CD14-positive monocyte (primary cell): Measurements from ENCODE around the gene LRRC18. TPM values are rescaled to one million over a fixed set of nuclear protein-coding genes. Genes with fewer than 3 reads are reported as not detected.

Source experiments
- DNase-seq, 3 donors: peaks; one replicate each; pipeline ENCODE4 v3.0.0-alpha.2; 2011 to 2022
- H2AFZ ChIP-seq: 2 replicates; pipeline ENCODE4 v1.6.0; 2012; ENCODE audit warnings: mild to moderate bottlenecking, low read depth, low read length, inconsistent platforms; ENCODE audit not compliant: insufficient read depth, poor library complexity, severe bottlenecking
- H3K27ac ChIP-seq, 2 donors: 1 replicate in 1 of 2; 2 replicates in 1 of 2; pipeline ENCODE4 v1.5.1; 2012 to 2013; ENCODE audit warnings: low read length in 2 of 2, control low read depth in 1 of 2, inconsistent platforms in 1 of 2, low read depth in 1 of 2, mild to moderate bottlenecking in 1 of 2
- H3K27me3 ChIP-seq, 2 donors: one replicate each; pipeline versions ENCODE4 v1.6.0 to v1.6.1; 2011 to 2013; ENCODE audit warnings: low read length in 2 of 2; ENCODE audit not compliant: control insufficient read depth in 2 of 2, insufficient read depth in 2 of 2
- H3K36me3 ChIP-seq, 2 donors: replicated peaks in 1 of 2; 1 replicate in 1 of 2; 2 replicates in 1 of 2; pipeline versions ENCODE4 v1.5.1 to v1.6.1; 2012 to 2013; ENCODE audit warnings: low read length in 2 of 2, control low read depth in 1 of 2, inconsistent platforms in 1 of 2, mild to moderate bottlenecking in 1 of 2; ENCODE audit not compliant: insufficient read depth in 2 of 2, control insufficient read depth in 1 of 2
- H3K4me1 ChIP-seq, 2 donors: 1 replicate in 1 of 2; 2 replicates in 1 of 2; pipeline versions ENCODE4 v1.5.1 to v1.6.1; 2012 to 2013; ENCODE audit warnings: low read length in 2 of 2, control low read depth in 1 of 2, inconsistent platforms in 1 of 2, mild to moderate bottlenecking in 1 of 2, moderate library complexity in 1 of 2; ENCODE audit not compliant: insufficient read depth in 2 of 2, control insufficient read depth in 1 of 2
- H3K4me2 ChIP-seq: replicated peaks from 2 replicates; pipeline ENCODE3; 2012; ENCODE audit warnings: low read length, moderate library complexity, mild to moderate bottlenecking; ENCODE audit not compliant: poor library complexity, severe bottlenecking; ENCODE audit errors: extremely low read depth
- H3K4me3 ChIP-seq, 3 experiments: fragments of 200-600 bp in 1 of 3; sonication (generic) in 1 of 3; replicated peaks in 1 of 3; 1 replicate in 2 of 3; 2 replicates in 1 of 3; pipeline ENCODE4 v1.5.1; 2011 to 2013; ENCODE audit warnings: low read length in 3 of 3, mild to moderate bottlenecking in 3 of 3, control low read depth in 2 of 3, low read depth in 2 of 3, inconsistent platforms in 1 of 3, moderate library complexity in 1 of 3
- H3K79me2 ChIP-seq: 2 replicates; pipeline ENCODE4 v1.6.0; 2012; ENCODE audit warnings: mild to moderate bottlenecking, control low read depth, inconsistent platforms, low read length, moderate library complexity; ENCODE audit not compliant: insufficient read depth
- H3K9ac ChIP-seq: 2 replicates; pipeline ENCODE4 v1.6.0; 2017; ENCODE audit warnings: low read length, mild to moderate bottlenecking; ENCODE audit not compliant: insufficient read depth, poor library complexity, severe bottlenecking
- H3K9me3 ChIP-seq, 2 donors: replicated peaks in 1 of 2; 1 replicate in 1 of 2; 2 replicates in 1 of 2; pipeline versions ENCODE4 v1.5.1 to v1.6.1; 2012 to 2013; ENCODE audit warnings: low read length in 2 of 2, control low read depth in 1 of 2; ENCODE audit not compliant: control insufficient read depth in 1 of 2, insufficient read depth in 1 of 2
- H4K20me1 ChIP-seq: 2 replicates; pipeline ENCODE4 v1.6.0; 2012; ENCODE audit warnings: mild to moderate bottlenecking, low read length, control low read depth, moderate library complexity; ENCODE audit not compliant: insufficient read depth
- H3K27ac Mint-ChIP-seq, 7 donors: one replicate each; pipeline ENCODE4 v1.8.0; 2020; ENCODE audit warnings: mild to moderate bottlenecking in 7 of 7, mixed read lengths in 7 of 7, moderate library complexity in 6 of 7, inconsistent platforms in 2 of 7
- H3K27me3 Mint-ChIP-seq, 3 donors: one replicate each; pipeline ENCODE4 v1.8.0; 2021 to 2022; ENCODE audit warnings: low read depth in 3 of 3, mild to moderate bottlenecking in 3 of 3, mixed read lengths in 3 of 3, moderate library complexity in 3 of 3, inconsistent platforms in 1 of 3
- H3K36me3 Mint-ChIP-seq, 2 donors: one replicate each; pipeline ENCODE4 v1.8.0; 2020; ENCODE audit warnings: mixed read lengths in 2 of 2, inconsistent platforms in 1 of 2, mild to moderate bottlenecking in 1 of 2
- H3K4me1 Mint-ChIP-seq: one replicate; pipeline ENCODE4 v1.8.0; 2020; ENCODE audit warnings: mild to moderate bottlenecking, mixed read lengths
- H3K4me3 Mint-ChIP-seq, 2 donors: one replicate each; pipeline ENCODE4 v1.8.0; 2020; ENCODE audit warnings: mild to moderate bottlenecking in 2 of 2, mixed read lengths in 2 of 2, moderate library complexity in 1 of 2
- H3K9me3 Mint-ChIP-seq, 7 donors: one replicate each; pipeline ENCODE4 v1.8.0; 2020 to 2022; ENCODE audit warnings: mixed read lengths in 7 of 7, mild to moderate bottlenecking in 6 of 7, moderate library complexity in 6 of 7, inconsistent platforms in 2 of 7
- WGBS: methylation state at CpG from one replicate; pipeline ENCODE4 v1.1.5; 2013; ENCODE audit warnings: missing lambda C conversion rate; ENCODE audit not compliant: insufficient coverage; 5-methylcytosine and 5-hydroxymethylcytosine counted together
- intact Hi-C, 2 donors: fragments of 100-400 bp; cut with micrococcal nuclease; formaldehyde crosslinking; loops; one replicate each; pipeline versions ENCODE4 v1.15.0 to v1.15.1; 2023
- polyA plus RNA-seq, 3 donors: library from polyadenylated mRNA; depleted of rRNA in 1 of 3; unstranded in 2 of 3; stranded (reverse) in 1 of 3; fragments of 300-500 nt in 2 of 3; fragments of >200 nt in 1 of 3; fragmentation: Illumina TruSeq in 2 of 3; gene quantifications; 1 replicate in 2 of 3; 2 replicates in 1 of 3; pipeline ENCODE4 v1.2.3, GENCODE V29; 2012 to 2021
- TF ChIP-seq, protein P1 (sequence below): fragments of 200-600 bp; IDR thresholded peaks from one replicate; pipeline ENCODE4 v1.8.0; 2022; ENCODE audit warnings: antibody characterized with exemption, mild to moderate bottlenecking

LRRC18 gene
- polyA plus RNA-seq, 3 donors: not detected

DNA sequence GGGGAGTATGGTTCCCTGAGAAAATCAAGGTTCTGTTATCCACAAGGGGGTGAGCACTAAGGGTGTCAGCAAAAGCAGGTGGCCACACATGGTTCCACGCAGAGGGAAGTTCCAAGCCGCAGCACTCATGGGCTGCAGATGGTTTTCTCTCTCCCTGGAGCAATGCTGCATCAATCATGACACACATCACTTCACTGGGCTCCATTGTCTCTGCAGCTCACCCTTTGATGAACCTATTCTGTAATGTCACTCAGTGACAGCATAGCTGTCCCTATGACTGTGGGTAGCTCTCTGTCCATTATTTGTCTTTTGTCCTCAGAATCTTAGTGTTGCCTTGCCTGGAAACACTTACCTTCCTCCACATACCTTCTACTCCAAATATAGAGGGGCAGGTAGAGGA lies 34.8 kb downstream of the LRRC18 start:
- intact Hi-C loops: no loop called here
- H2AFZ ChIP-seq: no peak overlapping the region

DNA sequence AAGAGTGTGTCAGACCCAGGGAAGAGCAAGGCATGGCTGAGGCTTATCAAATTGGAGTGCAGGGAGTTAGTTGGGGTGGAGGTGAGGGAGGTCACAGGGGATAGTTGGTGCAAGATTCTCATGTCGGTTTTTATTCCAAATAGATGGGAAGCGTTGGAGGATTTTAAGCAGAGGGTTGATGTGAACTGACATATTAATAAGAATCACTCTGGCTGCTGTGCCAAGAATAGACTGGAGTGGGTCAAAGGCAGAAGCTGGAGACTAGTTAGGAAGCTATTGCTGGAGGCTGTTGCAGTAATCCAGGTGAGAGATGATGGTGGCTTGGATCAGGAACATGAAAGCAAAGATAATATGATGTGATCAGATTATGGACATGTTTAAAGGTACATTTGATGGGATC lies 36.5 kb downstream of the LRRC18 start:
- peak overlapping the region in 2 of 7 donors; percentile 22 to 26 for H3K27ac Mint-ChIP-seq
- WGBS: 100% methylated on average over 2 of the region's 2 CpGs
- intact Hi-C loops: no loop called here

More for the DNA sequence above, 34.8 kb downstream of the LRRC18 start:
- Histone ChIP-seq H4K20me1 (no peaks in the 10 kb centered on the region), H3K9ac (no peak overlapping the region), H3K9me3 (no peaks in the 10 kb centered on the region), H3K36me3 (peaks cover 47 to 90% of the 10 kb centered on the region in 2 donors), H3K4me3 (no peak overlapping the region), H3K27ac (no peak overlapping the region), H3K27me3 (no peaks in the 10 kb centered on the region), H3K4me2 (no peak overlapping the region), H3K4me1 (peaks cover 10 to 11% of the 10 kb centered on the region in 2 donors), H3K79me2 (no peaks in the 10 kb centered on the region)
- Mint-ChIP-seq H3K4me3 (no peak overlapping the region), H3K27me3 (peaks cover 0 to 2% (median 0%) of the 10 kb centered on the region in 3 donors), H3K27ac (no peak overlapping the region), H3K36me3 (peaks cover 65 to 78% of the 10 kb centered on the region in 2 donors), H3K9me3 (no peaks in the 10 kb centered on the region), H3K4me1 (peaks cover 11% of the 10 kb centered on the region)
- TF ChIP-seq, protein P1, sequence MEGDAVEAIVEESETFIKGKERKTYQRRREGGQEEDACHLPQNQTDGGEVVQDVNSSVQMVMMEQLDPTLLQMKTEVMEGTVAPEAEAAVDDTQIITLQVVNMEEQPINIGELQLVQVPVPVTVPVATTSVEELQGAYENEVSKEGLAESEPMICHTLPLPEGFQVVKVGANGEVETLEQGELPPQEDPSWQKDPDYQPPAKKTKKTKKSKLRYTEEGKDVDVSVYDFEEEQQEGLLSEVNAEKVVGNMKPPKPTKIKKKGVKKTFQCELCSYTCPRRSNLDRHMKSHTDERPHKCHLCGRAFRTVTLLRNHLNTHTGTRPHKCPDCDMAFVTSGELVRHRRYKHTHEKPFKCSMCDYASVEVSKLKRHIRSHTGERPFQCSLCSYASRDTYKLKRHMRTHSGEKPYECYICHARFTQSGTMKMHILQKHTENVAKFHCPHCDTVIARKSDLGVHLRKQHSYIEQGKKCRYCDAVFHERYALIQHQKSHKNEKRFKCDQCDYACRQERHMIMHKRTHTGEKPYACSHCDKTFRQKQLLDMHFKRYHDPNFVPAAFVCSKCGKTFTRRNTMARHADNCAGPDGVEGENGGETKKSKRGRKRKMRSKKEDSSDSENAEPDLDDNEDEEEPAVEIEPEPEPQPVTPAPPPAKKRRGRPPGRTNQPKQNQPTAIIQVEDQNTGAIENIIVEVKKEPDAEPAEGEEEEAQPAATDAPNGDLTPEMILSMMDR: no peak
- DNase-seq: no peak
- 100% methylated on average over 2 of the region's 2 CpGs for WGBS

More for the DNA sequence above, 36.5 kb downstream of the LRRC18 start:
- Histone ChIP-seq H4K20me1 (no peaks in the 10 kb centered on the region), H3K79me2 (no peaks in the 10 kb centered on the region), H3K27me3 (no peaks in the 10 kb centered on the region), H3K27ac (no peak overlapping the region), H3K9me3 (no peaks in the 10 kb centered on the region), H2AFZ (no peak overlapping the region), H3K36me3 (peaks cover 52 to 97% of the 10 kb centered on the region in 2 donors), H3K9ac (no peak overlapping the region), H3K4me3 (no peak overlapping the region), H3K4me1 (peaks cover 14 to 17% of the 10 kb centered on the region in 2 donors), H3K4me2 (no peak overlapping the region)
- Mint-ChIP-seq H3K36me3 (peaks cover 55 to 77% of the 10 kb centered on the region in 2 donors), H3K27me3 (peaks cover 0 to 2% (median 0%) of the 10 kb centered on the region in 3 donors), H3K4me3 (no peak overlapping the region), H3K9me3 (no peaks in the 10 kb centered on the region), H3K4me1 (peaks cover 20% of the 10 kb centered on the region)
- TF ChIP-seq, protein P1: no peak
- no peak for DNase-seq
